GM10847 (cell line): ENCODE measurements around the gene CYTL1.

Source experiments
- POLR2A ChIP-seq: IDR thresholded peaks from 2 replicates; pipeline ENCODE4 v1.6.1; 2011; ENCODE audit not compliant: insufficient read length; ENCODE audit errors: extremely low read depth

Gene CYTL1, protein sequence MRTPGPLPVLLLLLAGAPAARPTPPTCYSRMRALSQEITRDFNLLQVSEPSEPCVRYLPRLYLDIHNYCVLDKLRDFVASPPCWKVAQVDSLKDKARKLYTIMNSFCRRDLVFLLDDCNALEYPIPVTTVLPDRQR

DNA sequence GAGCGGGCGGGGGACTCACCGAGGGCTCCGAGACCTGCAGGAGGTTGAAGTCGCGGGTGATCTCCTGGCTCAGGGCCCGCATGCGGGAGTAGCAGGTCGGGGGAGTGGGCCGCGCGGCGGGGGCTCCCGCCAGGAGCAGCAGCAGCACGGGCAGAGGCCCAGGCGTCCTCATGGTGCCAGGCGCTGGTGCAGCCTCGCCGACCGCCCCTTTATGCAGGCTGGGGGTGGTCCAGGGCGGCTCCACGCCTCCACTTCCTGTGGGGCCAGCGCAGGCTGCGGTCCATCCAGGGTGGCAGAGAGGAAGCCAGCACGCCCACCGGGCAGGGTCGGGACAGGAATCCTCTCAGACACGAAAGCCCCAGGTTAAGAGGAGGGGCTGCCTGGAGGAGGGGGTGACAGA is at the start of gene CYTL1:
Gene CYTL1 (minus strand): TSS at position 185 of the 400 bp plus-strand sequence. CDS start 13 bp downstream, at position 172.
- no peak for TF ChIP-seq POLR2A

DNA sequence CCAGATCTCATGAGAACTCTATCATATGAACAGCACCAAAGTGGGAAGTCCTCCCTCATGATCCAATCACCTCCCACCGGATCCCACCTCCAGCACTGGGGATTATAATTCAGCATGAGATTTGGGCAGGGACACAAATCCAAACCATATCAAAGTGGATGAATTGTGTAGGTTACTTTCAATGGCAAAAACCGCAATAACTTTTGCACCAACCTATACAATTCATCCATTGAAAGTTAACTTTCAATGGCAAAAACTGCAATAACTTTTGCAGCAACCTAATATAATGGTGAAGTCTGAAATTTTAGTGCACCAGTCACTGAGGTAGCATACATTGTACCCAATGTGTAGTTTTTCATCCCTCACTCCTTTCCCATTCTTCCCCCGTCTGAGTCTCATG is 48.6 kb upstream of the CYTL1 start:
- TF ChIP-seq POLR2A = no peak

DNA sequence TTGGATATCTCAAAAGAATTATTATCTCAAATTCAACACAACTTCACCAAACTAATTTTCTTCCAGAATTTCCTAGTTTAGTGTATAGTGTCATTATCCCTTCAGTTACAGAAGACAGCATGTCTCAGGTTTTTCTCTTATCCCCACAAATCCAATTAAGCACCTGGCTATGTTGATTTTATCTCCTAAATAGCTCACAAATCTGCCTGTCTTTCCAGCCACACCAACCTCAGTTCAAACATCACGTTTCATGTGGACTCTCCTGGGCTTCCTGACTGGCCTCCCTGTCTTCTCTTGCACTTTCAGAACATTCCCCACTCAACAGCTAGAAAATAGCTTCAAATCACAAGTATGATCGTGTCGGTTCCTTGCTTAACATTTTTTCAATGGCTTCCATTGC is 46.8 kb upstream of the CYTL1 start:
- no peak for TF ChIP-seq POLR2A

DNA sequence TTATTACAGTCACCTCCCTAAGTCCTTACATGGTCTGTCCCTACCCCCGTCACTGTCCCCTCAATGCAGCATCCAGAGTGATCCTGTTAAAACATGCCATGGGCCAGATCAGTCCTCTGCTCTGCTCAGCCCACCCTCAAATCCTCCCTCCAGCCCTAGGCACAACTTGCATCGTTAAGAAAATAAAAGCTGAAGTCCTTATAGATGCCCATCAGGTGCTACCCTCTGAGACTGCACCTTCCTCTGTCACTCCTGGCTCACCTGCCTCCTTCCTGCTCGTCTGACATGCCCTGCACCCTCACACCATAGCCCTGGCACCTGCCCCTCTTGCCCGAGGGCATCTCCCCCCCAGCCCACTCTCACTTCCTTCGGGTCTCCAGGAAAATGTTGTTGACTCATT is 36.2 kb upstream of the CYTL1 start:
- TF ChIP-seq POLR2A = no peak

DNA sequence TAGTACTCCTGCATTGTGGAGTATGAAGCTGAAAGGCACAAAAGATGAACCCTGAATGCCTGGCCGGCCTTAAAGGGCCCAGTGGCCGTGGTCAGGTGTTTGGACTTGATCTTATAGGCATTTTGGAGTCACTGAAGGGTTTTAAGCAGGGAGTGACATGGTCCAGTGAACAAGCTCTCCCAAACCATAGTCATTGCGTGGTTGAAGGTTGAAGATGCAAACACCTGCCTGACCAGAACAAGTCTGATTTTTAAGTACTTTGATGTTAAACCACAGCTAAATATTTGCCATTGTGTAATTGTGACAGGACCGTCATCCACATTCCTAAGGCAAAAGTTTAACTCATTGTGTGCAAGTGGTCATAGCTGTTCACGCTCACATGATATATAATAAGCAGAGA is 35.3 kb upstream of the CYTL1 start:
- TF ChIP-seq POLR2A = no peak

DNA sequence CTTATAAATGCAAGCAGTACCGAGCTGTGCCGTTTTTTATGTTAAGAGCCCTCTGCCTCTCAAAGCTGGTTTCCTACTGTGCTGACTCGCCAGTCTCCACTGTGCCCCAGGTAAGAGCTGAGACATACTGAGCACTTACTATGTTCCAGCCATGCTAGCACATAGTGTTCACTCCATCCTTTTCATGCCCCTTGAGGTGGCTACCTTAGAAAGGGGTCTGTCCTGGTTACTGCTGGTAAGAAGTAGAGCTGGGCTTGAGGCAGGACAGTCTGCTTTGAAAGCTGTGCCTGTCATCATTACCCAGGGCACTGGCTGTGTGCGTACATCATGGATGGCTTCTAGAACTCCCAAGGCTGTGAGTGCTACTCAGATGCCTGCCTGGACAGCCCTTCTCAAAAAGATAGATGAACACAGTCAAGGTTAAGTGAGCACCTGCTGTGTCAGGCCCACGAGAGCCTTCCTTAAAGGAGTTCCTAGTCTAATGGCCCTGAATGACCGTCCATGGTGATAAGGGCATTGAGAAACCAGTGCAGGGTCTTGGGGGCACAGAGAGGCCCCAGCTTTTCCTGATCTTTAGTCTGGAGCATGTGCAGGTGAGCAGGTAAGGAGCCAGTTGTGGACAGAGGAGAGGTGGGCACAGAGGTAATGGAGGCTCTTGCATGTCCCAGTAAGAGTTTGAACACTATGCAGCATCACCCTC is 33.6 kb upstream of the CYTL1 start:
- TF ChIP-seq POLR2A = no peak

DNA sequence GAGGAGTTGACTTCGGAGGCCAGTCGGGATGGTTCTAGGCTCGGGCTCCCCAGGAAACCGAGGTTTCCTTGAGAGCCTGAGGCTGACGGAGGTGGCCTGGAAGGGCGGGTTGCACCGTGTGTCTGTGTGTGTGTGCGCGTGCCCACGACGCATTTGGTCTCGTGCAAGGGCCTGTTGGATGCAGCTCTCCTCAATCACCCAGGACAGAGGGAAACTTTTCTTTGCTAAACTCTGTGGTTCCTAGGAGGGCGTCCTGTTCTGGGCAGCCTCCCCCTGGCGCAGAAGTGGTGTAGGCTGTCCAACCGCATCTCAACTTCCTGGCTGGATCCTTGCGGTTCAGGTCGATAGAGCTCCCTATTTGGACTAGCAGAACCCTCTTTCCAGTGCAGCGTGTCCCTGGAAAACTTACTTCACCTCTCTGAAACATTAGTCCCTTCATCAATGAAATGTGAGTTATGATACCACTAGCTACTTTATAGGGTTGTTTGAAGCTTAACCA is 33.0 kb upstream of the CYTL1 start:
- no peak for TF ChIP-seq POLR2A

DNA sequence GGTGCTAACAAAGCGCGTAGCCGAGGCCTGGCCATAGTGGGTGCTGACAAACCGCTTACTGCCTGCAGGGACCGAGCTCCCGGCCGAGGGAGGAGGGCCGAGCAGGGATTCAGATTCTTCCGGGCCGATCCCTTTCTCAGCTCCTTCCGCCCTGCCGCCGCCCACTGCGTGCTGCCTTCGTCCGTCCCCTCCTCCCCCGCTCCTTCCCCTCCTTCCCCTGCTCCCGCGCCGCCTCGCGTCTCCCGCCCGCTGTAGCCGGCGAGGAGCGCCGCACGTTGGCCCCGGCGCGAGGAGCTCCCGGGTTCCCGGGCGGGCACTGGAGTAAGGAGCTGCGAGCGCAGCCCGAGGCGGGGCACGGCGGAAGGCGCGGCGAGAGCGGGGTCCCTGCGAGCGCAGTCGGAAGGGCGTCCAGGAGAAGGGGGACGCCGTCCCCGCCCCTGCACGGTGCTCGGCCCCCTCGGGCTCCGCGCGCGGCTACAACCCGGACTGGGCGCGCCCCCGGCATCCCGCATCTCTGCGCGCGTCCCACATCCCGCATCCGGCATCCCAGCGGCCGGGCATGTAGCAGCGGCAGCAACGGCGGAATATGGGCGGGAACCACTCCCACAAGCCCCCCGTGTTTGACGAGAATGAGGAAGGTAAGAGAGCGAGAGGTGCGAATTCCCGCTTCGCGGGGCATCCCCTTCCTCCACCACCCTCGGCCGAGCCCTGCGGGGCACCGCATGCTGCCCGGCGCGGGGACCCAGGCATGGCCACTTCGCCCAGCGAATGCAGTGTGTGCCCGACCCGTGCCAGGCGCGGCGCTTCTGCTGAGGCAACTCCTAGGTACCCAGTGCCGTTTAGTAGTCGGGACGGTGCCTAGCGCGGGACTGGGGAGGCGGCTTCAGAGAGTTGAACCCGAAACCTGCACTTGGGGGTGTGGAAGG is 32.3 kb upstream of the CYTL1 start, which contains the start of gene STK32B:
Gene STK32B (plus strand): TSS at position 203 of the 926 bp plus-strand sequence.
- TF ChIP-seq POLR2A = no peak

DNA sequence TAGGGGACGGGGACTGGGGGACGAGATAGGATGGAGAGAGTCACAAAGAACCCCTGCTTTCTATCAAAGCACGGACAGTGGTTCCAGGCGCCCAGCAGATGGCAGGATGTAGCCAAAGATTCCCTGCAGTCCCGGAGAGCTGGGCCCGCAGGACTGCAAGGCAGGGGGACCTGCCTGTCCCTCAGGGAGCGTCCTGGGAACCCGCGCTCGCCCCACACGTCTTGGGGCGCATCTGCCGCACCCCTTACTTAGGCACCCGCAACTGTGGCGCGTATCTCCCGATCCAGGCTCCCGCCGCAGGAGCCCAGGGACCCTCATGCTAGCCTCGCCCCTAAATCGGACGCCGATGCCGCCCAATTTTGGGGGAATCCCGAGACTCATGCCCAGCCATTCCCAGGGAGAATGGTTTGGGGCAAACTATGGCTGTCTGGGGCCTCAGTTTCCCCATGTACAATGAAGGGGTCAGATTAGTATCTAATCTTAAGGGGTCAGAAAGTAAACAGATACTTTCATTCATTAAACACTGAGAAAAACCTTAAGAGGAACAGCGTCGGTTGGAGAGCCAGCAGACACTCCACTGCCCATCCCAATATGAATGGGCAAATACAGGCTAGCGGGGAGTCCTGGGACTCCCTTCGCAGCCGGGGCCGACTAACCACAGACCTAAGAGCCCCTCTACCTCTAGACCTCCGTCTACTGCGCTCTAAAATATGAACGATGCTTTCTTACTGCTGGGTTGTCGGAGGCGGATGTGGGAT is 31.4 kb upstream of the CYTL1 start:
- TF ChIP-seq POLR2A = no peak

DNA sequence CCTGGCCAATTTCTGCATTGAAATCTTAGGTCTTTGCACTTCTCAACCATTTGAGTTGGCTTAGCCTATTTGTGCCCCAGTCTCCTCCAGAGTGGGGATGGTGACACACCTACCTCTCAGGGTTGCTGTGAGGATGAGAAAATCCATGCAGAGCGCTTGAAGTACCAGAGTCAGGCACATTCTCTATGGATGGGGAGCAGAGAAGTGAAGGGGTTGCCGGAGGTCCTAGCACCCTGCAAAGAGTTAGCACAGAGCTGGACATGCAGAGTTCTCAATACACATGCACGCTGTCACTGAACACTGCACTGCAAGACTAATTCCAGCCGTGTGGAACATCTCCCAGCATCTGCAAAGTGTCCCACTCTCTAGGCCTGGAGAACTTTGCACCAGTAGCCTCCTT is 29.5 kb upstream of the CYTL1 start:
- no peak for TF ChIP-seq POLR2A

DNA sequence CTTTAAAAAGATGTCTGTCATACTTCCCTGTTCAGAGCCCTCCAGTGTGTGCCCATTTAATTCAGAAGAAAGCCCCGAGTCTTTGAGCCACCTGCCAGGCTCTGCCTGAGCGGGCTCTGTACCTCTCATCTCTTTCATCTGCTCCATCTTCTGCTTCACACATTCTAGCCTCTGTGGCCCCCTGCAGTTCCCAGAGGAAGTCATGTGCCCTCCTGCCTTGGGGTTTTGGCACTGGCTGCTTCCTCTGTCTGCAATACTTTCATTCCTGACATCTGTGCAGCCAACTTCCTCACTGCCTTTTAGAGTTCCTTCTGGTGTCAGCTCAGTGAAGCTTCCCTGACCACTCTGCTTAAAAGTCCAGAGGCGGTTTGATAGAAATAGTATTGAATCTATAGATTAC is 25.8 kb upstream of the CYTL1 start:
- TF ChIP-seq POLR2A = no peak

DNA sequence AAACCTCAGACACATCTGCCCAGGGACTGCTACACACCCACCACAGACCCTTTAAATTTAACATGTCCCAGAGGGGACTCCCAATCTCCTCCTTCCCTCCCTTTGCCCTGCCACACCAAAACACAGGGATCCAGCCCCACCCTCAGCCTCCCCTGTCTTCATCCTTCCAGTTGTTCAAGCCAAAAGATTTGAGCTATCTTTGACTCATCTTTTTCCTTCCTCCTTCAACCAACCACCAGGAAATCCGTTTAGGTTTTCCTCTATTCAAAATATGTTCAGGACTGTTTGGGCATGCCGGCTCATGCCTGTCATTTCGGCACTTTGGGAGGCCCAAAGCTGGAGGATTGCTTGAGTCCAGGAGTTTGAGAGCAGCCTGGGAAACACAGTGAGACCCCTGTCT is 25.1 kb upstream of the CYTL1 start:
- no peak for TF ChIP-seq POLR2A

DNA sequence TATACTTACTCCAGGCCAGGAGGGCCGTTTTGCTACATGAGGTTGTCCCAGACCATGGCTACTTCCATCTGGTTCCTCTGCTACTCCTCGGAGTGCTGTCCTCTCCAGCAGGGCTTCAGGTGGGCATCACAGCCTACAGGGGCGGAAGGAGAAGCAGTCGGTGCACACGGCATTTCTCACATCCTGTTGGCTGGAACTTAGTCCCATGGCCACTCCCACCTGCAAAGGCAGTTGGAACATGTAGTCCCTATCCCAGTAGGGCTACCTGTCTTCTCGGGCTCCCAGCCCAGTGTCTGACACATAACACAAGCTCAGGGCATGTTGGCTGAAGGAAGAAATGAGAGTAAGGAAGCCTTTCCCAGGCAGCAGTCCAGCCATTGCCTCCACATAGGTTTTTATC is 24.3 kb upstream of the CYTL1 start:
- TF ChIP-seq POLR2A = no peak

DNA sequence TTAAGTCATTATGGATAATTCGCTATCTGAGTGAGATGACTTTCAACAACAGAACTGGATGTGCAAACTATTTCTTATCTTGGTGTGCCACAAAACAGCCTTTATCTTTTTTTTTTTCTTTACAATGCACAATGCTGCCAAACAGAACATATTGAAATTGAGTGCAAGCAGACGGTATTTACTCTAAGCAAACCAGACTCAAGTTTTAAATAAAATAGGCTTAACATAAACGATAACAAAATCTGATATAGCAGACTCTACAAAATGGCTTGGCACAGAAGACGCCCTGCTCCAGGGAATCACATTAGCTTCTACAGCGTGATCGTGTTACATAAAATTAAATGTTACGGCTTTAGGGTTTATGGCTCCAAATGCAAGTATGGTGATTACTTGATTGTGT is 22.4 kb upstream of the CYTL1 start:
- TF ChIP-seq POLR2A = no peak

DNA sequence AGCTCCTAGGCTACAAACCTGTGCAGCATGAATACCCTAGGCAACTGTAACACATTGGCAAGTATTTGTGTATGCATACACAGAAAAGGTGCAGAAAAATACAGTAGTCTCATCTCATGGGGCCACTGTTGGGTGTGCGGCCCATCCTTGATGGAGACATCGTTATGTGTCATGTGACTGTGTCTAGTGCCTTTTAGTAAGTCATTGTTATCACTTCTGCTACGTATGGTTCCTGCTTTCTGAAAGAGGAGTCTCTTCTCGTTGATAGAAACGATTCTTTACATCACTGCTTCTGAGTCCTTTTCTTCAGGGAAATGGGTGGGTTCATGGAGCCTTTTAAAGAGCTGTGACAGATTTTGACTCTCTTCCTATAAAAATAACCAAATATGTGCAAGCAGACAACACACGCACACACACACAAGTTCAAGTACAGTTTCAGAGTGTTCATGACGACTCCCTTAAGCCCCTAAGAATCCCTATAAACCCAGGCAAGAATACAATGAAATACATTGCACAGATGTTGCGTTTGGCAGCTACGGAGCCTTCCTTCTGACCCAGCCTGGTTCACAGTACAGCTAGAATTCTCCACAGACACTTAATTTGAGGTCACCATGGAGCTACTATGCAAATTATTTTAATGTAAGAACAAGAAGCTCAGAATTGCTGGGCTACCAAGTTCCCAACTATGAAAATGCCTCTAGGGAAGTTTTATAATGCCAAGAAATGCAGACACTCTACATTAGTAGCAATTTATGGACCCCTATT is 21.8 kb upstream of the CYTL1 start:
- no peak for TF ChIP-seq POLR2A

DNA sequence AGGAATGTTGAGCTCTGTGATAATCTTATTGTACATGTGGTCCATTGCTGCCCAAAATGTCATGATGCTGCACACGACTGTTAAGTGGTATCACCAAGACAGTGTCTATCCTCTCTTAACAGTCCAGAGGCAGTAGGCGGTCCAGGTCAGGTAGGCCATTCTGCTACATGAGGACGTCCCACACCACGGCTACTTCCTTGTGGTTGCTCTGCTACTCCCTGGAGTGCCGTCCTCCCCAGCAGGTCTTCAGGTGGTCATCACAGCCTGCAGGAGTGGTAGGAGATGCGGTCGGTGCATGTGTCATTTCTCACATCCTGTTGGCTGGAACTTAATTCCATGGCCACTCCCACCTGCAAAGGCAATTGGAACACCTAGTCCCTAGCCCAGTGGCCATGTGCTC is 20.5 kb upstream of the CYTL1 start:
- no peak for TF ChIP-seq POLR2A
